B cell (primary cell): ENCODE results near the gene ENTPD1.

Experiments
- CTCF ChIP-seq: fragments of 200-600 bp; IDR thresholded peaks from one replicate; pipeline ENCODE4 v1.8.0; 2022; ENCODE audit warnings: antibody characterized with exemption, mild to moderate bottlenecking
- EZH2 ChIP-seq: IDR thresholded peaks from 2 replicates; pipeline ENCODE4 v1.6.1; 2012; ENCODE audit warnings: borderline replicate concordance, low read depth, mild to moderate bottlenecking, moderate library complexity, low read length; ENCODE audit not compliant: insufficient read depth, poor library complexity, severe bottlenecking

DNA sequence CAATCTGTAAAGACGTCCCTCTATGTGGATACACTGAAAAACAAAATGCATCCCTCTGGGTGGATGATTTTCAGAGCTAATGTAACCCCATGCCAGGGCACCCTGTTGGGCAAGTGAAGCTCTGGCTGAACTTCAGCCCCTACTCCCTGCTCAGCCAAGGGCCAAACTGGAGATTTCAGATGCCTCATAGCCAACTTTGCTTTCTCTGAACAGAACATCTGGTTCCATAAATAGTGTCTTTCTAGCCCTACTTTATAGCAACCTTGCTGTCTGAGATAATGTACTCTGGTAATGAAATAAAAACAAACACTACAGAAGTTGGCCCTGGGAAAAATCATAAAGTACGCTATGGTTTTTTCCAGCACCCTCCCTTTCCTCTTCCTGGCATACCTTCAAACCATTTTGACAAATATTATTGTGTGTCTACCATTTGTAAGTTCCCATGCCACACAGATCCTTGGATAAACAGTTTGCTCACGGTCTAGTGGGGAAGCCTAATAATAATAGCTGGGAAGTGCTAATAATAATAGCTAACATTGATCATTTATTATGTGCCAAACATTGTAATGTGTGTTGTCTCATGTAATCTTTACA, 3.4 kb downstream of the ENTPD1 start:
- no peak for TF ChIP-seq CTCF
- no peak for TF ChIP-seq EZH2
